ENCODE data around the gene RTP2.
"Not testable (repeated sequence)": the region's sequence is repeated elsewhere in the genome, so short reads cannot be mapped to it uniquely, and the experiment has no call there.

Gene RTP2

GRCh38 chr3:187685948-187686347 is 16.4 kb downstream of the RTP2 start:
- H3K36me3 ChIP-seq (ENCODE audit: insufficient read depth, low read length) = no peaks in the 10 kb centered on the region
- no peaks in the 10 kb centered on the region for H3K79me2 ChIP-seq (ENCODE audit: control insufficient read depth, insufficient read depth, low read length, unreplicated experiment)
- H3K27me3 ChIP-seq (ENCODE audit: insufficient read depth, low read length) = peaks cover 71% of the 10 kb centered on the region
- H2AFZ ChIP-seq (ENCODE audit: low read length, unreplicated experiment) = no peak overlapping the region
- H3K4me3 ChIP-seq (ENCODE audit: low read depth, low read length) = no peak overlapping the region
- no peak overlapping the region for H3K27ac ChIP-seq (ENCODE audit: low read depth, low read length)
- no peaks in the 10 kb centered on the region for H3K4me1 ChIP-seq (ENCODE audit: control insufficient read depth, insufficient read depth, low read length, unreplicated experiment)

GRCh38 chr3:187684880-187685279 is 17.5 kb downstream of the RTP2 start:
- Histone ChIP-seq H3K79me2 (ENCODE audit: control insufficient read depth, insufficient read depth, low read length, unreplicated experiment) (no peaks in the 10 kb centered on the region), H3K36me3 (ENCODE audit: insufficient read depth, low read length) (no peaks in the 10 kb centered on the region), H3K27ac (ENCODE audit: low read depth, low read length) (no peak overlapping the region), H3K4me3 (ENCODE audit: low read depth, low read length) (no peak overlapping the region), H3K27me3 (ENCODE audit: insufficient read depth, low read length) (peaks cover 71% of the 10 kb centered on the region), H3K4me1 (ENCODE audit: control insufficient read depth, insufficient read depth, low read length, unreplicated experiment) (no peaks in the 10 kb centered on the region), H2AFZ (ENCODE audit: low read length, unreplicated experiment) (no peak overlapping the region)

- H3K36me3 ChIP-seq (ENCODE audit: insufficient read depth, low read length) = no peaks in the 10 kb centered on the region
- no peak overlapping the region for H3K27ac ChIP-seq (ENCODE audit: low read depth, low read length)
- H3K27me3 ChIP-seq (ENCODE audit: insufficient read depth, low read length) = peaks cover 68% of the 10 kb centered on the region
- H3K4me3 ChIP-seq (ENCODE audit: low read depth, low read length) = no peak overlapping the region
- H2AFZ ChIP-seq (ENCODE audit: low read length, unreplicated experiment) = no peak overlapping the region
- no peaks in the 10 kb centered on the region for H3K79me2 ChIP-seq (ENCODE audit: control insufficient read depth, insufficient read depth, low read length, unreplicated experiment)
- no peaks in the 10 kb centered on the region for H3K4me1 ChIP-seq (ENCODE audit: control insufficient read depth, insufficient read depth, low read length, unreplicated experiment)
These were observed 17.9 kb downstream of the RTP2 start for GRCh38 chr3:187684444-187684843.

- H3K4me3 ChIP-seq (ENCODE audit: low read depth, low read length); H3K79me2 ChIP-seq (ENCODE audit: control insufficient read depth, insufficient read depth, low read length, unreplicated experiment); H3K36me3 ChIP-seq (ENCODE audit: insufficient read depth, low read length); H3K27ac ChIP-seq (ENCODE audit: low read depth, low read length); H3K4me1 ChIP-seq (ENCODE audit: control insufficient read depth, insufficient read depth, low read length, unreplicated experiment); H2AFZ ChIP-seq (ENCODE audit: low read length, unreplicated experiment): not testable (repeated sequence)
- peaks cover 55% of the 10 kb centered on the region for H3K27me3 ChIP-seq (ENCODE audit: insufficient read depth, low read length)
These were observed 20.6 kb downstream of the RTP2 start for GRCh38 chr3:187681756-187682155.

GRCh38 chr3:187679638-187680396 is 22.5 kb downstream of the RTP2 start:
- H3K4me1 ChIP-seq (ENCODE audit: control insufficient read depth, insufficient read depth, low read length, unreplicated experiment) = no peaks in the 10 kb centered on the region
- H3K27ac ChIP-seq (ENCODE audit: low read depth, low read length) = no peak overlapping the region
- peaks cover 60% of the 10 kb centered on the region for H3K27me3 ChIP-seq (ENCODE audit: insufficient read depth, low read length)
- no peaks in the 10 kb centered on the region for H3K36me3 ChIP-seq (ENCODE audit: insufficient read depth, low read length)
- H3K4me3 ChIP-seq (ENCODE audit: low read depth, low read length) = no peak overlapping the region
- H3K79me2 ChIP-seq (ENCODE audit: control insufficient read depth, insufficient read depth, low read length, unreplicated experiment) = no peaks in the 10 kb centered on the region
- no peak overlapping the region for H2AFZ ChIP-seq (ENCODE audit: low read length, unreplicated experiment)

GRCh38 chr3:187678726-187679268 is 23.6 kb downstream of the RTP2 start:
- no peaks in the 10 kb centered on the region for H3K4me1 ChIP-seq (ENCODE audit: control insufficient read depth, insufficient read depth, low read length, unreplicated experiment)
- H3K27me3 ChIP-seq (ENCODE audit: insufficient read depth, low read length) = peaks cover 63% of the 10 kb centered on the region
- H2AFZ ChIP-seq (ENCODE audit: low read length, unreplicated experiment) = no peak overlapping the region
- no peaks in the 10 kb centered on the region for H3K36me3 ChIP-seq (ENCODE audit: insufficient read depth, low read length)
- no peak overlapping the region for H3K4me3 ChIP-seq (ENCODE audit: low read depth, low read length)
- H3K79me2 ChIP-seq (ENCODE audit: control insufficient read depth, insufficient read depth, low read length, unreplicated experiment) = no peaks in the 10 kb centered on the region
- H3K27ac ChIP-seq (ENCODE audit: low read depth, low read length) = no peak overlapping the region

GRCh38 chr3:187677604-187678003 is 24.8 kb downstream of the RTP2 start:
- Histone ChIP-seq H3K27me3 (ENCODE audit: insufficient read depth, low read length) (peaks cover 66% of the 10 kb centered on the region), H3K4me3 (ENCODE audit: low read depth, low read length) (no peak overlapping the region), H3K36me3 (ENCODE audit: insufficient read depth, low read length) (no peaks in the 10 kb centered on the region), H2AFZ (ENCODE audit: low read length, unreplicated experiment) (no peak overlapping the region), H3K27ac (ENCODE audit: low read depth, low read length) (no peak overlapping the region), H3K79me2 (ENCODE audit: control insufficient read depth, insufficient read depth, low read length, unreplicated experiment) (no peaks in the 10 kb centered on the region), H3K4me1 (ENCODE audit: control insufficient read depth, insufficient read depth, low read length, unreplicated experiment) (no peaks in the 10 kb centered on the region)

GRCh38 chr3:187673012-187673411 is 29.3 kb downstream of the RTP2 start:
- peaks cover 97% of the 10 kb centered on the region for H3K27me3 ChIP-seq (ENCODE audit: insufficient read depth, low read length)
- H2AFZ ChIP-seq (ENCODE audit: low read length, unreplicated experiment) = no peak overlapping the region
- H3K4me1 ChIP-seq (ENCODE audit: control insufficient read depth, insufficient read depth, low read length, unreplicated experiment) = no peaks in the 10 kb centered on the region
- no peaks in the 10 kb centered on the region for H3K79me2 ChIP-seq (ENCODE audit: control insufficient read depth, insufficient read depth, low read length, unreplicated experiment)
- H3K36me3 ChIP-seq (ENCODE audit: insufficient read depth, low read length) = no peaks in the 10 kb centered on the region
- no peak overlapping the region for H3K27ac ChIP-seq (ENCODE audit: low read depth, low read length)
- H3K4me3 ChIP-seq (ENCODE audit: low read depth, low read length) = no peak overlapping the region

- Histone ChIP-seq H3K36me3 (ENCODE audit: insufficient read depth, low read length) (no peaks in the 10 kb centered on the region), H3K27ac (ENCODE audit: low read depth, low read length) (no peak within 1 kb of the TSS), H3K79me2 (ENCODE audit: control insufficient read depth, insufficient read depth, low read length, unreplicated experiment) (no peaks in the 10 kb centered on the region), H3K4me3 (ENCODE audit: low read depth, low read length) (no peak within 1 kb of the TSS), H3K4me1 (ENCODE audit: control insufficient read depth, insufficient read depth, low read length, unreplicated experiment) (no peaks in the 10 kb centered on the region), H3K27me3 (ENCODE audit: insufficient read depth, low read length) (peaks cover 98% of the 10 kb centered on the region), H2AFZ (ENCODE audit: low read length, unreplicated experiment) (no peak within 1 kb of the TSS)
These were observed 32.5 kb downstream of the RTP2 start, which contains the start of gene SST for GRCh38 chr3:187669675-187670504. Gene SST (minus strand): TSS chr3:187670394. CDS start chr3:187670291, 103 bp downstream.

- Histone ChIP-seq H3K36me3 (ENCODE audit: insufficient read depth, low read length) (no peaks in the 10 kb centered on the region), H2AFZ (ENCODE audit: low read length, unreplicated experiment) (no peak overlapping the region), H3K79me2 (ENCODE audit: control insufficient read depth, insufficient read depth, low read length, unreplicated experiment) (no peaks in the 10 kb centered on the region), H3K4me3 (ENCODE audit: low read depth, low read length) (no peak overlapping the region), H3K27me3 (ENCODE audit: insufficient read depth, low read length) (peaks cover 97% of the 10 kb centered on the region), H3K27ac (ENCODE audit: low read depth, low read length) (no peak overlapping the region), H3K4me1 (ENCODE audit: control insufficient read depth, insufficient read depth, low read length, unreplicated experiment) (no peaks in the 10 kb centered on the region)
These were observed 34.8 kb downstream of the RTP2 start for GRCh38 chr3:187667526-187667925.
